Measurements from ENCODE around the gene PGA5. TPM values are rescaled to one million over a fixed set of nuclear protein-coding genes. Genes with fewer than 3 reads are reported as not detected.

PGA5 gene
- total and polyA plus RNA-seq, 9 of the 15 experiments (the other 6 are each of a cell fraction or from before 2014, with no cell fraction given), result not detected

DNA sequence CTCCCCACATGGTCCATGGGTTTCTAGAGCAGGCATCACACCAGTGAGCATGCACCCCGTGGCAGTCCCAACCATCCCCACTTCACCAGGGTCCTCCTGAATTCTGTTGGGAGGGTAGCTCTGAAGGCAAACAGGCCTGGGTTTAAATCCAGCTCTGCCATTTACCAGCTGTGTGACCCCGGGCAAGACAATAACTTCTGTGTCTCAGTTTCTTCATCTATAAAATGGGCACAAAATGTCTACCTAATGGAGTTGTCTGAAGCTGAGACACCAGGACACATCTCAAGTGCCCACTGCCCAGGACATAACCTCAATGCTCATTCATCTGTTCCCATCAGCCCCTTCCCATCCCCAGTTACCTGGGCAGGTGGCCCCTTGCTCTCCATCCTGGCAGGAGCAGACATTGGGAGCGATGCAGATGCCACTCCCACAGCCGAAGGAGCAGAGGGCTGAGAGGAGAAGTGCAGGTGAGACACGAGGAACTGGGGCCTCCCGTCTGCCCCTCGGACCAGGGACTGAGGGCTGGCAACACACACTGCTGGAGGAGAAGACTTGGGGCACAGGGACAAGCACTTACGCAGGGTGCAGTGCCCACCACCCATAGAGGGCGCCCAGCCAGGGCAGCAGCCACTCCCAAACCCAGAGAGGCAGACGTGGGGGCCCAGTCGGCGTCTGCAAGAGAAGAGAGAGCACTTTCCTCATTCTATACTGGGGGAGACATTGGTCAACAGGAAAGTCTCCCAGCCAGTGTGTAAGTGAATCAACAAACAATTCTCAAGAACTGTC, 50.1 kb downstream of the PGA5 start (continued):
- TF ChIP-seq, protein P1, sequence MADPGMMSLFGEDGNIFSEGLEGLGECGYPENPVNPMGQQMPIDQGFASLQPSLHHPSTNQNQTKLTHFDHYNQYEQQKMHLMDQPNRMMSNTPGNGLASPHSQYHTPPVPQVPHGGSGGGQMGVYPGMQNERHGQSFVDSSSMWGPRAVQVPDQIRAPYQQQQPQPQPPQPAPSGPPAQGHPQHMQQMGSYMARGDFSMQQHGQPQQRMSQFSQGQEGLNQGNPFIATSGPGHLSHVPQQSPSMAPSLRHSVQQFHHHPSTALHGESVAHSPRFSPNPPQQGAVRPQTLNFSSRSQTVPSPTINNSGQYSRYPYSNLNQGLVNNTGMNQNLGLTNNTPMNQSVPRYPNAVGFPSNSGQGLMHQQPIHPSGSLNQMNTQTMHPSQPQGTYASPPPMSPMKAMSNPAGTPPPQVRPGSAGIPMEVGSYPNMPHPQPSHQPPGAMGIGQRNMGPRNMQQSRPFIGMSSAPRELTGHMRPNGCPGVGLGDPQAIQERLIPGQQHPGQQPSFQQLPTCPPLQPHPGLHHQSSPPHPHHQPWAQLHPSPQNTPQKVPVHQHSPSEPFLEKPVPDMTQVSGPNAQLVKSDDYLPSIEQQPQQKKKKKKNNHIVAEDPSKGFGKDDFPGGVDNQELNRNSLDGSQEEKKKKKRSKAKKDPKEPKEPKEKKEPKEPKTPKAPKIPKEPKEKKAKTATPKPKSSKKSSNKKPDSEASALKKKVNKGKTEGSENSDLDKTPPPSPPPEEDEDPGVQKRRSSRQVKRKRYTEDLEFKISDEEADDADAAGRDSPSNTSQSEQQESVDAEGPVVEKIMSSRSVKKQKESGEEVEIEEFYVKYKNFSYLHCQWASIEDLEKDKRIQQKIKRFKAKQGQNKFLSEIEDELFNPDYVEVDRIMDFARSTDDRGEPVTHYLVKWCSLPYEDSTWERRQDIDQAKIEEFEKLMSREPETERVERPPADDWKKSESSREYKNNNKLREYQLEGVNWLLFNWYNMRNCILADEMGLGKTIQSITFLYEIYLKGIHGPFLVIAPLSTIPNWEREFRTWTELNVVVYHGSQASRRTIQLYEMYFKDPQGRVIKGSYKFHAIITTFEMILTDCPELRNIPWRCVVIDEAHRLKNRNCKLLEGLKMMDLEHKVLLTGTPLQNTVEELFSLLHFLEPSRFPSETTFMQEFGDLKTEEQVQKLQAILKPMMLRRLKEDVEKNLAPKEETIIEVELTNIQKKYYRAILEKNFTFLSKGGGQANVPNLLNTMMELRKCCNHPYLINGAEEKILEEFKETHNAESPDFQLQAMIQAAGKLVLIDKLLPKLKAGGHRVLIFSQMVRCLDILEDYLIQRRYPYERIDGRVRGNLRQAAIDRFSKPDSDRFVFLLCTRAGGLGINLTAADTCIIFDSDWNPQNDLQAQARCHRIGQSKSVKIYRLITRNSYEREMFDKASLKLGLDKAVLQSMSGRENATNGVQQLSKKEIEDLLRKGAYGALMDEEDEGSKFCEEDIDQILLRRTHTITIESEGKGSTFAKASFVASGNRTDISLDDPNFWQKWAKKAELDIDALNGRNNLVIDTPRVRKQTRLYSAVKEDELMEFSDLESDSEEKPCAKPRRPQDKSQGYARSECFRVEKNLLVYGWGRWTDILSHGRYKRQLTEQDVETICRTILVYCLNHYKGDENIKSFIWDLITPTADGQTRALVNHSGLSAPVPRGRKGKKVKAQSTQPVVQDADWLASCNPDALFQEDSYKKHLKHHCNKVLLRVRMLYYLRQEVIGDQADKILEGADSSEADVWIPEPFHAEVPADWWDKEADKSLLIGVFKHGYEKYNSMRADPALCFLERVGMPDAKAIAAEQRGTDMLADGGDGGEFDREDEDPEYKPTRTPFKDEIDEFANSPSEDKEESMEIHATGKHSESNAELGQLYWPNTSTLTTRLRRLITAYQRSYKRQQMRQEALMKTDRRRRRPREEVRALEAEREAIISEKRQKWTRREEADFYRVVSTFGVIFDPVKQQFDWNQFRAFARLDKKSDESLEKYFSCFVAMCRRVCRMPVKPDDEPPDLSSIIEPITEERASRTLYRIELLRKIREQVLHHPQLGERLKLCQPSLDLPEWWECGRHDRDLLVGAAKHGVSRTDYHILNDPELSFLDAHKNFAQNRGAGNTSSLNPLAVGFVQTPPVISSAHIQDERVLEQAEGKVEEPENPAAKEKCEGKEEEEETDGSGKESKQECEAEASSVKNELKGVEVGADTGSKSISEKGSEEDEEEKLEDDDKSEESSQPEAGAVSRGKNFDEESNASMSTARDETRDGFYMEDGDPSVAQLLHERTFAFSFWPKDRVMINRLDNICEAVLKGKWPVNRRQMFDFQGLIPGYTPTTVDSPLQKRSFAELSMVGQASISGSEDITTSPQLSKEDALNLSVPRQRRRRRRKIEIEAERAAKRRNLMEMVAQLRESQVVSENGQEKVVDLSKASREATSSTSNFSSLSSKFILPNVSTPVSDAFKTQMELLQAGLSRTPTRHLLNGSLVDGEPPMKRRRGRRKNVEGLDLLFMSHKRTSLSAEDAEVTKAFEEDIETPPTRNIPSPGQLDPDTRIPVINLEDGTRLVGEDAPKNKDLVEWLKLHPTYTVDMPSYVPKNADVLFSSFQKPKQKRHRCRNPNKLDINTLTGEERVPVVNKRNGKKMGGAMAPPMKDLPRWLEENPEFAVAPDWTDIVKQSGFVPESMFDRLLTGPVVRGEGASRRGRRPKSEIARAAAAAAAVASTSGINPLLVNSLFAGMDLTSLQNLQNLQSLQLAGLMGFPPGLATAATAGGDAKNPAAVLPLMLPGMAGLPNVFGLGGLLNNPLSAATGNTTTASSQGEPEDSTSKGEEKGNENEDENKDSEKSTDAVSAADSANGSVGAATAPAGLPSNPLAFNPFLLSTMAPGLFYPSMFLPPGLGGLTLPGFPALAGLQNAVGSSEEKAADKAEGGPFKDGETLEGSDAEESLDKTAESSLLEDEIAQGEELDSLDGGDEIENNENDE (IDR thresholded peaks at IDR 0.05; ENCODE audit: low read depth, low read length), result no peak
- TF ChIP-seq, protein P2, sequence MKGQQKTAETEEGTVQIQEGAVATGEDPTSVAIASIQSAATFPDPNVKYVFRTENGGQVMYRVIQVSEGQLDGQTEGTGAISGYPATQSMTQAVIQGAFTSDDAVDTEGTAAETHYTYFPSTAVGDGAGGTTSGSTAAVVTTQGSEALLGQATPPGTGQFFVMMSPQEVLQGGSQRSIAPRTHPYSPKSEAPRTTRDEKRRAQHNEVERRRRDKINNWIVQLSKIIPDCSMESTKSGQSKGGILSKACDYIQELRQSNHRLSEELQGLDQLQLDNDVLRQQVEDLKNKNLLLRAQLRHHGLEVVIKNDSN (CRISPR knock-in tag; IDR thresholded peaks at IDR 0.05), result no peak
- TF ChIP-seq ELF1 (tag; IDR thresholded peaks at IDR 0.05) (no peak), WHSC1 (IDR thresholded peaks at IDR 0.05; ENCODE audit: low read length) (no peak), ZFP1 (CRISPR knock-in tag; IDR thresholded peaks at IDR 0.05) (no peak), SP1 (CRISPR knock-in tag; IDR thresholded peaks at IDR 0.05) (no peak), DACH1 (IDR thresholded peaks at IDR 0.05; ENCODE audit: partially characterized antibody) (no peak), POU5F1 (IDR thresholded peaks at IDR 0.05; ENCODE audit: borderline replicate concordance, low read depth, low read length, partially characterized antibody) (no peak)
- TF ChIP-seq, protein P3, sequence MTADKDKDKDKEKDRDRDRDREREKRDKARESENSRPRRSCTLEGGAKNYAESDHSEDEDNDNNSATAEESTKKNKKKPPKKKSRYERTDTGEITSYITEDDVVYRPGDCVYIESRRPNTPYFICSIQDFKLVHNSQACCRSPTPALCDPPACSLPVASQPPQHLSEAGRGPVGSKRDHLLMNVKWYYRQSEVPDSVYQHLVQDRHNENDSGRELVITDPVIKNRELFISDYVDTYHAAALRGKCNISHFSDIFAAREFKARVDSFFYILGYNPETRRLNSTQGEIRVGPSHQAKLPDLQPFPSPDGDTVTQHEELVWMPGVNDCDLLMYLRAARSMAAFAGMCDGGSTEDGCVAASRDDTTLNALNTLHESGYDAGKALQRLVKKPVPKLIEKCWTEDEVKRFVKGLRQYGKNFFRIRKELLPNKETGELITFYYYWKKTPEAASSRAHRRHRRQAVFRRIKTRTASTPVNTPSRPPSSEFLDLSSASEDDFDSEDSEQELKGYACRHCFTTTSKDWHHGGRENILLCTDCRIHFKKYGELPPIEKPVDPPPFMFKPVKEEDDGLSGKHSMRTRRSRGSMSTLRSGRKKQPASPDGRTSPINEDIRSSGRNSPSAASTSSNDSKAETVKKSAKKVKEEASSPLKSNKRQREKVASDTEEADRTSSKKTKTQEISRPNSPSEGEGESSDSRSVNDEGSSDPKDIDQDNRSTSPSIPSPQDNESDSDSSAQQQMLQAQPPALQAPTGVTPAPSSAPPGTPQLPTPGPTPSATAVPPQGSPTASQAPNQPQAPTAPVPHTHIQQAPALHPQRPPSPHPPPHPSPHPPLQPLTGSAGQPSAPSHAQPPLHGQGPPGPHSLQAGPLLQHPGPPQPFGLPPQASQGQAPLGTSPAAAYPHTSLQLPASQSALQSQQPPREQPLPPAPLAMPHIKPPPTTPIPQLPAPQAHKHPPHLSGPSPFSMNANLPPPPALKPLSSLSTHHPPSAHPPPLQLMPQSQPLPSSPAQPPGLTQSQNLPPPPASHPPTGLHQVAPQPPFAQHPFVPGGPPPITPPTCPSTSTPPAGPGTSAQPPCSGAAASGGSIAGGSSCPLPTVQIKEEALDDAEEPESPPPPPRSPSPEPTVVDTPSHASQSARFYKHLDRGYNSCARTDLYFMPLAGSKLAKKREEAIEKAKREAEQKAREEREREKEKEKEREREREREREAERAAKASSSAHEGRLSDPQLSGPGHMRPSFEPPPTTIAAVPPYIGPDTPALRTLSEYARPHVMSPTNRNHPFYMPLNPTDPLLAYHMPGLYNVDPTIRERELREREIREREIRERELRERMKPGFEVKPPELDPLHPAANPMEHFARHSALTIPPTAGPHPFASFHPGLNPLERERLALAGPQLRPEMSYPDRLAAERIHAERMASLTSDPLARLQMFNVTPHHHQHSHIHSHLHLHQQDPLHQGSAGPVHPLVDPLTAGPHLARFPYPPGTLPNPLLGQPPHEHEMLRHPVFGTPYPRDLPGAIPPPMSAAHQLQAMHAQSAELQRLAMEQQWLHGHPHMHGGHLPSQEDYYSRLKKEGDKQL (CRISPR knock-in tag; IDR thresholded peaks at IDR 0.05; ENCODE audit: borderline replicate concordance), result no peak

Data from K562 (cell line).